NCI-H2196 treated with DMSO at 0.1 percent for 48 hours (cell line): ENCODE data around the gene CD160.
A peak's percentile ranks its signal among the peaks of the same experiment; 100 is the strongest.
"Not testable (repeated sequence)": the region's sequence is repeated elsewhere in the genome, so short reads cannot be mapped to it uniquely, and the experiment has no call there.

Experiments
- DNase-seq: peaks from one replicate; lab custom pipeline; 2025; ENCODE audit not compliant: unreplicated experiment; lab: John Stamatoyannopoulos, UW

The CD160 gene

GRCh38 chr1:145708063-145708462, 11.2 kb upstream of the CD160 start:
- no peak for DNase-seq

GRCh38 chr1:145710291-145711027, 8.8 kb upstream of the CD160 start:
- no peak for DNase-seq

GRCh38 chr1:145711213-145711651, 8.1 kb upstream of the CD160 start:
- no peak for DNase-seq

GRCh38 chr1:145714524-145715111, 4.7 kb upstream of the CD160 start:
- no peak for DNase-seq

- no peak for DNase-seq
These were observed 2.5 kb upstream of the CD160 start for GRCh38 chr1:145716641-145717345.

- DNase-seq, result no peak
These were observed 1.5 kb upstream of the CD160 start for GRCh38 chr1:145717833-145718232.

- not testable (repeated sequence) for DNase-seq
These were observed 834 bp upstream of the CD160 start for GRCh38 chr1:145718465-145718864.

GRCh38 chr1:145720556-145720877, 1.2 kb downstream of the CD160 start:
- DNase-seq, result no peak

GRCh38 chr1:145720878-145721671, 1.8 kb downstream of the CD160 start:
- peak; percentile 64 for DNase-seq

GRCh38 chr1:145726193-145726592, 6.9 kb downstream of the CD160 start:
- DNase-seq, result not testable (repeated sequence)

- no peak for DNase-seq
These were observed 9.9 kb downstream of the CD160 start for GRCh38 chr1:145729196-145729595.

GRCh38 chr1:145729666-145730436, 10.6 kb downstream of the CD160 start:
- DNase-seq, result no peak

GRCh38 chr1:145730467-145730866, 11.2 kb downstream of the CD160 start:
- DNase-seq, result no peak

GRCh38 chr1:145730900-145731299, 11.6 kb downstream of the CD160 start:
- peak; percentile 10 for DNase-seq

- no peak for DNase-seq
These were observed 16.9 kb downstream of the CD160 start for GRCh38 chr1:145736191-145736590.

GRCh38 chr1:145740269-145740668, 21.0 kb downstream of the CD160 start:
- DNase-seq, result no peak

- no peak for DNase-seq
These were observed 28.3 kb downstream of the CD160 start for GRCh38 chr1:145747398-145748247.

- DNase-seq, result no peak
These were observed 31.1 kb downstream of the CD160 start for GRCh38 chr1:145750426-145750825.

GRCh38 chr1:145751491-145752037, 32.3 kb downstream of the CD160 start:
- no peak for DNase-seq
